ENCODE measurements around the gene NOTO.

DNA sequence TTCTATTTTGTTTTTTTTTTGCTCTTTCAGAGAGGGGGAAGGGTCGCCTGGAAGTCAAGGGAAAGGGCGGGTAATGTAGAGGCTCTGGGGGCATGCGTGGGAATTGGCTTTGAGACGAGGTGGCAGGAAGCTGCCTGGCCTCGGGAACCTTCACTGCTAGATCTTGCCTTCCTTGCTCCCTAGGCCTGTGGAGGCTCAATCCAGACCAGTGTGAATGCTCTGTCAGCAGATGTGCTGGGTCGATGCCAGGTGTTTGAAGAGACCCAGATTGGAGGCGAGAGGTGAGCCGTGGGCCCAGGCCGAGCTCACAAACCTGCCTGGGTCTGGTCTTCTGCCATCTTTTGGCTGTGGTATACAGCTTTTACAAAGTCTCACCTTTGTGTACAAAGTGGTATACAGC, 47.3 kb downstream of the NOTO start:
- TF ChIP-seq, protein P1, sequence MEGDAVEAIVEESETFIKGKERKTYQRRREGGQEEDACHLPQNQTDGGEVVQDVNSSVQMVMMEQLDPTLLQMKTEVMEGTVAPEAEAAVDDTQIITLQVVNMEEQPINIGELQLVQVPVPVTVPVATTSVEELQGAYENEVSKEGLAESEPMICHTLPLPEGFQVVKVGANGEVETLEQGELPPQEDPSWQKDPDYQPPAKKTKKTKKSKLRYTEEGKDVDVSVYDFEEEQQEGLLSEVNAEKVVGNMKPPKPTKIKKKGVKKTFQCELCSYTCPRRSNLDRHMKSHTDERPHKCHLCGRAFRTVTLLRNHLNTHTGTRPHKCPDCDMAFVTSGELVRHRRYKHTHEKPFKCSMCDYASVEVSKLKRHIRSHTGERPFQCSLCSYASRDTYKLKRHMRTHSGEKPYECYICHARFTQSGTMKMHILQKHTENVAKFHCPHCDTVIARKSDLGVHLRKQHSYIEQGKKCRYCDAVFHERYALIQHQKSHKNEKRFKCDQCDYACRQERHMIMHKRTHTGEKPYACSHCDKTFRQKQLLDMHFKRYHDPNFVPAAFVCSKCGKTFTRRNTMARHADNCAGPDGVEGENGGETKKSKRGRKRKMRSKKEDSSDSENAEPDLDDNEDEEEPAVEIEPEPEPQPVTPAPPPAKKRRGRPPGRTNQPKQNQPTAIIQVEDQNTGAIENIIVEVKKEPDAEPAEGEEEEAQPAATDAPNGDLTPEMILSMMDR (IDR thresholded peaks at IDR 0.05) = no peak
- TF ChIP-seq POLR2A (IDR thresholded peaks at IDR 0.05) (no peak), POLR2AphosphoS5 (IDR thresholded peaks at IDR 0.05) (no peak)

Data from upper lobe of left lung (tissue), 4 donors.